ENCODE results near the gene CDK14.

- no peak for TF ChIP-seq POLR2AphosphoS5 (IDR thresholded peaks at IDR 0.05; ENCODE audit: borderline replicate concordance, low read depth, low read length)
- TF ChIP-seq EZH2 (IDR thresholded peaks at IDR 0.05): no peak
Observed at GRCh38 chr7:90980545-90980944, 384.4 kb downstream of the CDK14 start.

All from SK-N-MC (cell line).